Psoas muscle (tissue), 8 donors: Measurements from ENCODE around the gene ZNF195. TPM values are rescaled to one million over a fixed set of nuclear protein-coding genes. Genes with fewer than 3 reads are reported as not detected.
A peak's percentile ranks its signal among the peaks of the same experiment; 100 is the strongest.
"Not testable (repeated sequence)": the region's sequence is repeated elsewhere in the genome, so short reads cannot be mapped to it uniquely, and the experiment has no call there.

Experiments
- ATAC-seq, 4 donors: fragments of 200-7000 bp; cut with Tn5 transposase; one replicate each; pipeline ENCODE4 v1.9.1; 2020; ENCODE audit warnings: moderate library complexity in 3 of 4, mild to moderate bottlenecking in 2 of 4
- DNase-seq, 2 donors: peaks; one replicate each; pipeline ENCODE4 v3.0.0-alpha.2; 2020
- H3K27ac ChIP-seq: fragments of 200-600 bp; one replicate; pipeline ENCODE4 v1.8.0; 2022
- H3K27me3 ChIP-seq, 3 donors: fragments of 200-600 bp in 1 of 3; one replicate each; pipeline versions ENCODE4 v1.6.1 to v1.8.0; 2013 to 2022; ENCODE audit warnings: low read length in 2 of 3, mild to moderate bottlenecking in 2 of 3, moderate library complexity in 1 of 3; ENCODE audit not compliant: insufficient read depth in 3 of 3
- H3K36me3 ChIP-seq, 2 donors: fragments of 200-600 bp in 1 of 2; one replicate each; pipeline versions ENCODE4 v1.6.1 to v1.8.0; 2013 to 2022; ENCODE audit warnings: low read depth in 1 of 2, mild to moderate bottlenecking in 1 of 2, moderate library complexity in 1 of 2; ENCODE audit not compliant: insufficient read depth in 1 of 2
- H3K4me1 ChIP-seq: fragments of 200-600 bp; one replicate; pipeline ENCODE4 v1.8.0; 2022
- H3K4me3 ChIP-seq: fragments of 200-600 bp; one replicate; pipeline ENCODE4 v1.8.0; 2022; ENCODE audit warnings: mild to moderate bottlenecking
- H3K9me3 ChIP-seq: fragments of 200-600 bp; one replicate; pipeline ENCODE4 v1.8.0; 2022
- WGBS, 3 donors: extraction: QIAGEN DNeasy Blood & Tissue Kit; methylation state at CpG; one replicate each; pipeline versions ENCODE4 v1.1.6 to v1.1.7; 2013; 5-methylcytosine and 5-hydroxymethylcytosine counted together
- intact Hi-C, 2 donors: fragments of 100-400 bp; cut with DNase I; formaldehyde crosslinking; loops; one replicate each; pipeline versions ENCODE4 v1.11.0 to v1.14.2; 2022
- polyA plus RNA-seq, 3 donors: library from polyadenylated mRNA; stranded (reverse); fragments of 200-250 nt; gene quantifications; one replicate each; pipeline ENCODE4 v1.2.3, GENCODE V29; 2013
- total RNA-seq, 4 donors: library from RNA; stranded (reverse); fragmentation: NEBNext Ultra II Directional in 2 of 4; extraction: Animal tissue kit (Norgen Biotek cat#: 25700) in 2 of 4; gene quantifications; one replicate each; pipeline versions ENCODE4 v1.2.1 to v1.2.4, GENCODE V29; 2021 to 2023
- donor health status: healthy with polysubstance abuse.
- donor health status: DM: no; HTN: no; CAD: no; lungs with moderate emphysema.
- donor health status: Bipolar disorder and iron deficiency.
- donor health status: healthy.
- donor health status: DM: yes; HTN: yes; CAD: no.
- donor health status: DM: no; HTN: no; CAD: no.
- donor health status: DM: no; HTN: no; CAD: no.
- donor health status: DM: yes; HTN: yes; CAD: no.

ZNF195 gene
- total and polyA plus RNA-seq, 7 donors, result 8.6 to 14.9 (median 13.0) TPM

DNA sequence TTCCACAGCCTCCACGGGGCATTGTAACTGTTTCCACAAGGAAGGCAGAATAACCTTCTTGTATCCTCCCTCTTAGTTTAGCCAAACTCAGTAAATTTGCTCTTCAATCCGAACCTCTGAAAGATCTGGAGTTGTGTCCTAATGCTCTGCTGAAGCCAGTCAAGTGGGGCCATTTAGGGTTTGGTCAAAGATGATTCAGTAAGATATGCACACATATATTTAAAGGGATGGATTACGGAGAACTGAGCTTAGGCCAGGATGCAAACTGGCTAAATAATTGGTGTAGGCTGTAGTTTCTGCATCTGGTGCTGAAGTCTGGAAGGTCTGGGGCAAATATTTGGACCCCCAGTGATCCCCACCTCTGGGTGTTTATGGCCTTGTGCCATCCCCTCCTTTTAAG lies 47.9 kb downstream of the ZNF195 start:
- H3K27me3 ChIP-seq, H3K27ac ChIP-seq, DNase-seq, H3K36me3 ChIP-seq, H3K9me3 ChIP-seq, H3K4me3 ChIP-seq, H3K4me1 ChIP-seq, intact Hi-C loops, ATAC-seq: not testable (repeated sequence)
- no CpG with 5 or more reads among the region's 3 CpGs for WGBS, 3 donors

DNA sequence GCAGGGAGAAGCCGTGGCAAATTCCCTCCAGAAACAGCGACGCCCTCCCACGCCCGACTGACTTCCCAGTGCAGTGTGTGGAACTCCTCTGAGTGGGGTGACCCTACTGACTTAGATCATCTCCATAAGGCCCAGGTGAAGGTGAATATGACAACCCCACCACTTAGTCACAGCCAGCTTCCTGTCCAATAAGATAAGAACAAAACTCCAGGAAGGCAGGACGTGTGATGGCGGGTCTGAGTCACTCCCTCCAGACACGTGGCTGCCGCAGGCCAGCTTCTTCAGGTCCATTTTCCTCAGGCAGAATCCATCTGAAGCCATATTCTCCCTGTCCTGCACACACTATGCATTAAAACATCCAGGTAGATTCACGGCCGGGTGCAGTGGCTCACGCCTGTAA lies 48.9 kb downstream of the ZNF195 start:
- H3K27me3 ChIP-seq, H3K4me3 ChIP-seq, H3K36me3 ChIP-seq, H3K4me1 ChIP-seq, H3K27ac ChIP-seq, ATAC-seq, intact Hi-C loops, DNase-seq, H3K9me3 ChIP-seq: not testable (repeated sequence)
- WGBS, 3 donors, result no CpG with 5 or more reads among the region's 12 CpGs

DNA sequence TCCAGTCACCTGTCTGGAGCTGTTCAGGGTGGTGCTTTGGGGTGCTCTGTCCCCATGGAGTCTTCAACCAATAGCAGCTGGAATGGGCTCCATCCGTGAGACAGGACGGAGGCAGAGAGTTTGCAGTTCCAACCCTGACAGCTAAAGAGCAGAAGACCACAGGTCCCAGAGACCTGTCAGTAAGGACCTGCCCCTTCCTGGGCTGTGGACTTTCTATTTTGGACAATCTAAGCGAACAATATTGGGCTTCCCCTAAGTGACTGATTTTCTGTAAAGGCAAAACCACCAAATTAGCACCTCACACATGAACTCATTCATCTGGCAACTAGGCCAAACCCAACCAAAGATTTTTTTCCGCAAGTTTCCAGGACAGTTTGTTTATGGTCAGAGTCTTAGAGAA lies 50.4 kb downstream of the ZNF195 start:
- H3K4me1 ChIP-seq, intact Hi-C loops, H3K36me3 ChIP-seq, H3K27me3 ChIP-seq, DNase-seq, H3K27ac ChIP-seq, H3K9me3 ChIP-seq, ATAC-seq, H3K4me3 ChIP-seq: not testable (repeated sequence)
- no CpG with 5 or more reads among the region's 4 CpGs for WGBS, 3 donors

DNA sequence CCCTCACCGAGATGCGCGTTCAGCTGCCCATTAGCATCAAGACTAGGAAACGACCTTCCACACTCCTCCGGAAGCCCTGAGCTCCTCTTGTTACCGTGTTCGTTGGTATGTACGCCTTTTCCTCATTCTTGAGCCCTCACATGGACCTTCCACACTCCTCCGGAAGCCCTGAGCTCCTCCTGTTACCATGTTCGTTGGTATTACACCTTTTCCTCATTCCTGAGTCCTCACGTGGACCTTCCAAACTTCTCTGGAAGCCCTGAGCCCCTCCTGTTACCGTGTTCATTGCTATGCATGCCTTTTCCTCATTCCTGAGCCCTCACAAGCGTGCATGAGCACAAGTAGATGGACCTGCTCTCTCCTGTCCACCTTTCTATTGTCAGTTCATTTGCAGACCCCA lies 52.5 kb downstream of the ZNF195 start:
- no CpG with 5 or more reads among the region's 13 CpGs for WGBS, 3 donors
- H3K27me3 ChIP-seq, H3K36me3 ChIP-seq, DNase-seq, H3K27ac ChIP-seq, H3K4me3 ChIP-seq, intact Hi-C loops, H3K4me1 ChIP-seq, H3K9me3 ChIP-seq, ATAC-seq: not testable (repeated sequence)

DNA sequence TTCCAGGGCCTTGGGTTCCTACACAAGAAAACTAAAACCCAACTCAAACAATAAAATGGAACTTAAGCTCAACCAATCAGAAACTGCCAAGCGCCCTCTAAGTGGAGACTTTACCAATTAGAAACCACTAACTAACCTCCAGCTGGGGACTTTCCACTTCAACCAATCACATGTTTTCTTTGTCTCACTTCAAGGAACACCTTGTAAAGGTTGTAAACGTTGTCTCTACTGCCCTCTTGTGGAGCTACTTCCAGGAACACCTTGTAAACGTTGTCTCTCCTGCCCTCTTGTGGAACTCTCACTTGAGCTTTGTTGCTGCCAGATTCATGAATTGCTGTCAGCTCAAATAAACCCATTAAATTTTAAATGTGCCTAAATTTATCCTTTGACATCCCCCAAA lies 54.2 kb downstream of the ZNF195 start:
- H3K27ac ChIP-seq, H3K9me3 ChIP-seq, H3K36me3 ChIP-seq, DNase-seq, H3K4me1 ChIP-seq, H3K4me3 ChIP-seq, intact Hi-C loops, H3K27me3 ChIP-seq: not testable (repeated sequence)
- ATAC-seq, result peak in 2 of 4 donors; percentile 48 to 65
- 83 to 96% methylated on average over 1 of the region's 3 CpGs; no CpG with 5 or more reads in 1 of the 3 donors for WGBS, 3 donors

Other genes with a start within 250 kb of the ZNF195 start
- gene OSBPL5, start 213.8 kb downstream of the ZNF195 start, total RNA-seq, result 10 to 100 TPM in 2 of 4 donors, 1 to 10 TPM in 2; 6.9 to 12.4 (median 10.3) TPM
- gene OSBPL5, start 213.8 kb downstream of the ZNF195 start, polyA plus RNA-seq, result 1 to 10 TPM; 3.4 to 5.0 (median 4.3) TPM
- not detected for gene MRGPRG, start 160.3 kb downstream of the ZNF195 start, total RNA-seq
- not detected for gene MRGPRG, start 160.3 kb downstream of the ZNF195 start, polyA plus RNA-seq
- gene MRGPRE, start 146.7 kb downstream of the ZNF195 start, total RNA-seq, result not detected
- not detected for gene MRGPRE, start 146.7 kb downstream of the ZNF195 start, polyA plus RNA-seq